Thoracic aorta (tissue), 2 donors: ENCODE measurements around the gene FAM9C. TPM values are rescaled to one million over a fixed set of nuclear protein-coding genes. Genes with fewer than 3 reads are reported as not detected.
"Not testable (repeated sequence)": the region's sequence is repeated elsewhere in the genome, so short reads cannot be mapped to it uniquely, and the experiment has no call there.

ENCODE experiments used
- ATAC-seq: fragments of 150-250 bp; one replicate; pipeline ENCODE4 v1.8.0; 2017; ENCODE audit warnings: low read depth; ENCODE audit not compliant: insufficient number of reproducible peaks, low FRiP score
- DNase-seq: peaks from one replicate; pipeline ENCODE4 v3.0.0-alpha.2; 2020; ENCODE audit warnings: low spot score
- H3K27ac ChIP-seq, 2 donors: fragments of 200-600 bp; sonication (generic); 1 replicate in 1 of 2; 2 replicates in 1 of 2; pipeline ENCODE4 v1.5.1; 2016; ENCODE audit warnings: mild to moderate bottlenecking in 2 of 2, moderate library complexity in 2 of 2
- H3K27me3 ChIP-seq: fragments of 200-600 bp; sonication (generic); replicated peaks from 2 replicates; pipeline ENCODE4 v1.6.0; 2016; ENCODE audit warnings: mild to moderate bottlenecking; ENCODE audit not compliant: insufficient read depth
- H3K36me3 ChIP-seq: fragments of 200-600 bp; sonication (generic); one replicate; pipeline ENCODE4 v1.5.1; 2016
- H3K4me1 ChIP-seq, 2 donors: fragments of 200-600 bp; sonication (generic); 1 replicate in 1 of 2; 2 replicates in 1 of 2; pipeline versions ENCODE4 v1.5.1 to v1.6.0; 2016; ENCODE audit warnings: low read depth in 2 of 2, mild to moderate bottlenecking in 1 of 2; ENCODE audit not compliant: control insufficient read depth in 1 of 2
- H3K4me3 ChIP-seq: fragments of 200-600 bp; sonication (generic); 2 replicates; pipeline ENCODE4 v1.5.1; 2016; ENCODE audit warnings: mild to moderate bottlenecking
- H3K9me3 ChIP-seq: fragments of 200-600 bp; sonication (generic); 2 replicates; pipeline ENCODE4 v1.5.1; 2016
- CTCF ChIP-seq: fragments of 200-600 bp; sonication (generic); IDR thresholded peaks from one replicate; pipeline ENCODE4 v1.5.1; 2019; ENCODE audit warnings: antibody characterized with exemption
- total RNA-seq, 2 donors: library from RNA; depleted of rRNA; stranded (reverse); fragments of >200 nt; gene quantifications; one replicate each; pipeline versions ENCODE4 v1.1.0 to v1.2.3, GENCODE V29; 2016

FAM9C gene
- total RNA-seq, 2 donors from 2014 or later = not detected

GRCh38 chrX:13069771-13070416 lies 25.5 kb upstream of the FAM9C start:
- no peaks in the 10 kb centered on the region for H3K9me3 ChIP-seq
- no peak overlapping the region for H3K27ac ChIP-seq
- DNase-seq (no peak), ATAC-seq (no peak)
- no peaks in the 10 kb centered on the region for H3K4me1 ChIP-seq
- no peaks in the 10 kb centered on the region for H3K27me3 ChIP-seq
- no peak for TF ChIP-seq CTCF
- no peak overlapping the region for H3K4me3 ChIP-seq
- no peaks in the 10 kb centered on the region for H3K36me3 ChIP-seq

DNA sequence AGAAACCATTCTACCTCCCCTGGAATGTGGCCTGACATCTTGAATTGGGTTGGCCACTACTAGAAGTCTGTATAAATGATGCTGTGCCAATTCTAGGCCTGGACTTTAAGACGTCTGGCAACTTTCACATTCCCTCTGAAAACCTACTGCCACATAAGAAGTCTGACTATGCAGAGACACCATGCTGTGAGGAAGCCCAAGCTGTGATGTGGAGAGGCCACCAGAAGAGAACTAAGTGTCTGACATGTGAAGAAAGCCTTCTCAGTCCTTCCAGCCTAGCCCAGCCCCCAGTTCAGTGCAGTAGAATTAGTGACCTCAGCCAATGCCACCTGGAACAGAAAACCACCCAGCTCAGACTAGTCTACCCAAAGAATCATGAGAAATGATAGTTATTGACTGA lies 24.2 kb upstream of the FAM9C start:
- Histone ChIP-seq H3K27ac (no peak overlapping the region), H3K9me3 (no peaks in the 10 kb centered on the region), H3K4me1 (no peaks in the 10 kb centered on the region), H3K4me3 (no peak overlapping the region), H3K36me3 (no peaks in the 10 kb centered on the region), H3K27me3 (no peaks in the 10 kb centered on the region)
- DNase-seq = no peak
- TF ChIP-seq CTCF = no peak
- ATAC-seq = no peak

GRCh38 chrX:13067773-13068172 lies 23.4 kb upstream of the FAM9C start:
- H3K9me3 ChIP-seq = no peaks in the 10 kb centered on the region
- ATAC-seq (no peak), DNase-seq (no peak)
- TF ChIP-seq CTCF = no peak
- no peaks in the 10 kb centered on the region for H3K4me1 ChIP-seq
- H3K36me3 ChIP-seq = no peaks in the 10 kb centered on the region
- H3K4me3 ChIP-seq = no peak overlapping the region
- H3K27ac ChIP-seq = no peak overlapping the region
- H3K27me3 ChIP-seq = no peaks in the 10 kb centered on the region

DNA sequence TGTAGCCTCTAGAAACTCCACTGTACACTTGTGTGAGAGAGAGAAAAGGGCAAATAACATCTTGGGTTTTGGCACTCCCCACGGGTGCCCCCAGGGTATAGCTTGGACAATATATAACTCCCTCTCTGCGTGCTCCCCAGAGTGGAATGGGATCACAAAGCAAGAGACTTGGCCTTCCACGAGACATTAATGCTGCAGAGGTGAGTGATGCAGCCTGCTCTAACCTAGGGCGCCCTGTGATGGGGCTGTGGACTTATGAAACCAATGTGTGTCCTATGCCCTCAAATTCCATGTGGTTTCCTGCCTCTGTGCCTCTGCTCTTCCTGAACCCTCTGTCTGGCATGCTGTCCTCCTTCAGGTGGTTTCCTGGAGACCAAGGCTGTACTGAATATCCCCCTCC lies 22.0 kb upstream of the FAM9C start:
- TF ChIP-seq CTCF = no peak
- H3K27ac ChIP-seq = no peak overlapping the region
- ATAC-seq = no peak

DNA sequence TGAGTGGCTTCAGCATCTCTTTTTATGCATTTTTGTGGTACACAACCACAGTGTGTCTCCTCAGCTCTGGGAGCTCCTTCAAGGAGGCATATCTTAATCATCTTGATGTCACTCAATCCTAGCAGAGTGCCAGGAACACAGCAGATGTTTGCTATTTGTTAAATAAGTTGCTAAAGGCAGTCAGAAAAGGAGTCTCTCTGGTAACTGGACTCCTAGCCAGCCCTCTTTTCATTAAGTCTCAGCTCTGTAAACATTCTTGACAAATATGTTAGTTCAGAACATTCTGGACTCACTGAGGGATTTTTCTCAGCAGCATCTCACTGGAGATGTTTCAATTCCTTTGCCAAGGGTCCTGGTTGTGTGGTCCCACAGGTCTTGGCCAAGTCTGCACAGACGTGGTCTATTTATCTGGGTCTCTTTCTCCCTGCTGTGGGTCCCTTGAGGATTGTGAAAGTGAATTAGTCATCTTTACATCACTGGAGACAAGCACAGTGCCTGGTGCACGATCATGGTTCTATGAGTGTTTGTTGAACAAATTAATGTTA lies 20.3 kb upstream of the FAM9C start:
- DNase-seq = no peak

More for the DNA sequence above, 22.0 kb upstream of the FAM9C start:
- no peak overlapping the region for H3K4me3 ChIP-seq
- DNase-seq = no peak
- H3K36me3 ChIP-seq = no peaks in the 10 kb centered on the region
- H3K27me3 ChIP-seq = no peaks in the 10 kb centered on the region
- H3K9me3 ChIP-seq = no peaks in the 10 kb centered on the region
- no peaks in the 10 kb centered on the region for H3K4me1 ChIP-seq

GRCh38 chrX:13063124-13063523 lies 18.7 kb upstream of the FAM9C start:
- not testable (repeated sequence) for DNase-seq, ATAC-seq, H3K9me3 ChIP-seq, H3K36me3 ChIP-seq, H3K27me3 ChIP-seq, H3K27ac ChIP-seq, H3K4me3 ChIP-seq, H3K4me1 ChIP-seq

More for the DNA sequence above, 20.3 kb upstream of the FAM9C start:
- no peaks in the 10 kb centered on the region for H3K9me3 ChIP-seq
- no peaks in the 10 kb centered on the region for H3K4me1 ChIP-seq
- no peaks in the 10 kb centered on the region for H3K36me3 ChIP-seq
- no peak overlapping the region for H3K4me3 ChIP-seq
- no peaks in the 10 kb centered on the region for H3K27me3 ChIP-seq
- no peak for TF ChIP-seq CTCF
- H3K27ac ChIP-seq = no peak overlapping the region
- ATAC-seq = no peak

DNA sequence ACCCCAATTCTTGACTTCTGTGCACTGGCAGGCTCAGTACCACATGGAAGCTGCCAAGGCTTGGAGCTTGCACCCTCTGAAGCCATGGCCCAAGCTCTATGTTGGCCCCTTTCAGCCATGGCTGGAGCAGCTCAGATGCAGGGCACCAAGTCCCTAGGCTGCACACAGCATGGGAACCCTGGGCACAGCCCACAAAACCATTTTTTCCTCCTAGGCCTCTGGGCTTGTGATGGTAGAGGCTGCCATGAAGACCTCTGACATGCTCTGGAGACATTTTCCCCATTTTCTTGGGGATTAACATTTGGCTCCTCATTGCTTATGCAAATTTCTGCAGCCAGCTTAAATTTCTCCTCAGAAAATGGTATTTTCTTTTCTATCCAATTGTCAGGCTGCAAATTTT lies 17.9 kb upstream of the FAM9C start:
- not testable (repeated sequence) for H3K36me3 ChIP-seq, ATAC-seq, DNase-seq, H3K27me3 ChIP-seq, H3K27ac ChIP-seq, H3K4me3 ChIP-seq, H3K4me1 ChIP-seq, H3K9me3 ChIP-seq

- not testable (repeated sequence) for H3K36me3 ChIP-seq
These were observed 16.8 kb upstream of the FAM9C start for GRCh38 chrX:13061215-13061708.

More at GRCh38 chrX:13061215-13061708, 16.8 kb upstream of the FAM9C start:
- not testable (repeated sequence) for ATAC-seq, H3K4me1 ChIP-seq, H3K27me3 ChIP-seq, H3K9me3 ChIP-seq, H3K4me3 ChIP-seq, DNase-seq, H3K27ac ChIP-seq
